Measurements from ENCODE around the gene FUT8.

GRCh38 chr14:65479386-65479785 is 66.9 kb downstream of the FUT8 start:
- TF ChIP-seq CTCF (IDR thresholded peaks at IDR 0.05) (no peak), EZH2phosphoT487 (IDR thresholded peaks at IDR 0.05) (no peak), EZH2 (IDR thresholded peaks at IDR 0.05) (no peak)

Measured in neural progenitor cell (in vitro differentiated cells).